HepG2 (cell line): Measurements from ENCODE around the gene LDLRAD4. TPM values are rescaled to one million over a fixed set of nuclear protein-coding genes. Genes with fewer than 3 reads are reported as not detected.
A peak's percentile ranks its signal among the peaks of the same experiment; 100 is the strongest.

Experiments used
- AGO1 ChIP-seq: fragments of 200-400 bp; formaldehyde crosslinking; IDR thresholded peaks from 2 replicates; pipeline ENCODE4 v1.6.1; 2017; ENCODE audit warnings: mild to moderate bottlenecking, low read depth, low read length, moderate library complexity; ENCODE audit not compliant: poor library complexity, severe bottlenecking
- BCL6 ChIP-seq: IDR thresholded peaks from 2 replicates; pipeline ENCODE4 v1.6.1; 2016; ENCODE audit warnings: missing genetic modification reagents, missing compliant biosample characterization
- EP300 ChIP-seq, 3 experiments: sonication (generic) in 1 of 3; formaldehyde crosslinking in 1 of 3; IDR thresholded peaks; 2 replicates each; pipeline versions ENCODE4 v1.5.1 to v1.6.1; 2011 to 2020; ENCODE audit warnings: low read depth in 2 of 3, low read length in 2 of 3, borderline replicate concordance in 1 of 3, improper control_type of control experiment in 1 of 3, mild to moderate bottlenecking in 1 of 3, missing genetic modification reagents in 1 of 3, moderate library complexity in 1 of 3
- FOXA1 ChIP-seq, 2 experiments: fragments of 450-650 bp in 1 of 2; sonication (generic) in 1 of 2; formaldehyde crosslinking in 1 of 2; IDR thresholded peaks; 2 replicates each; pipeline versions ENCODE4 v1.4.0 to v1.6.1; 2016 to 2020; ENCODE audit warnings: missing genetic modification reagents in 1 of 2
- GATAD2A ChIP-seq: IDR thresholded peaks from 2 replicates; pipeline ENCODE4 v1.6.1; 2016
- HOXA3 ChIP-seq: sonication (generic); formaldehyde crosslinking; IDR thresholded peaks from 2 replicates; pipeline ENCODE4 v1.5.0; 2020; ENCODE audit warnings: missing genetic modification reagents
- KDM6A ChIP-seq: IDR thresholded peaks from 2 replicates; pipeline ENCODE4 v1.6.1; 2016; ENCODE audit warnings: low read depth
- MZF1 ChIP-seq: sonication (generic); formaldehyde crosslinking; IDR thresholded peaks from 2 replicates; pipeline ENCODE4 v1.8.1; 2023; ENCODE audit warnings: mild to moderate bottlenecking, missing genetic modification reagents, borderline replicate concordance
- NCOA2 ChIP-seq: sonication (generic); formaldehyde crosslinking; IDR thresholded peaks from 2 replicates; pipeline ENCODE4 v1.8.0; 2022; ENCODE audit warnings: inconsistent platforms
- NFKBIZ ChIP-seq: IDR thresholded peaks from 2 replicates; pipeline ENCODE4 v1.6.1; 2018; ENCODE audit warnings: missing genetic modification reagents, missing compliant biosample characterization
- PRPF4 ChIP-seq: fragments of 200-400 bp; formaldehyde crosslinking; IDR thresholded peaks from 2 replicates; pipeline ENCODE4 v1.6.1; 2016; ENCODE audit warnings: low read length, low read depth; ENCODE audit not compliant: poor library complexity, severe bottlenecking
- TRAFD1 ChIP-seq: sonication (generic); formaldehyde crosslinking; IDR thresholded peaks from 2 replicates; pipeline ENCODE4 v1.5.1; 2020; ENCODE audit warnings: missing genetic modification reagents, mild to moderate bottlenecking, borderline replicate concordance
- ZBTB39 ChIP-seq: sonication (generic); formaldehyde crosslinking; IDR thresholded peaks from 2 replicates; pipeline ENCODE4 v1.5.0; 2020; ENCODE audit warnings: missing genetic modification reagents
- ZNF224 ChIP-seq: sonication (generic); formaldehyde crosslinking; IDR thresholded peaks from 2 replicates; pipeline ENCODE4 v1.5.0; 2020; ENCODE audit warnings: mild to moderate bottlenecking, missing genetic modification reagents
- ZNF331 ChIP-seq: sonication (generic); formaldehyde crosslinking; IDR thresholded peaks from 2 replicates; pipeline ENCODE4 v1.4.0; 2020; ENCODE audit warnings: missing genetic modification reagents
- ZNF558 ChIP-seq: sonication (generic); formaldehyde crosslinking; IDR thresholded peaks from 2 replicates; pipeline ENCODE4 v1.9.0; 2022; ENCODE audit warnings: mild to moderate bottlenecking, missing genetic modification reagents, borderline replicate concordance
- ZNF639 ChIP-seq: conservative IDR thresholded peaks from 2 replicates; pipeline ENCODE4 v1.6.1; 2018; ENCODE audit warnings: missing genetic modification reagents
- ZNF788 ChIP-seq: sonication (generic); formaldehyde crosslinking; IDR thresholded peaks from 2 replicates; pipeline ENCODE4 v1.5.0; 2020; ENCODE audit warnings: mild to moderate bottlenecking, missing genetic modification reagents, borderline replicate concordance
- polyA plus RNA-seq, 8 experiments: library from polyadenylated mRNA; depleted of rRNA in 3 of 8; stranded (reverse) in 7 of 8; unstranded in 1 of 8; fragments of >200 nt; fragmentation: Illumina TruSeq in 4 of 8; extraction: Trizol in 4 of 8; gene quantifications; 2 replicates each; pipeline versions ENCODE4 v1.2.1 to v1.2.3, GENCODE V29; 2011 to 2016; ENCODE audit warnings: low read depth in 4 of 8, missing spikeins in 1 of 8, mixed read lengths in 1 of 8; ENCODE audit not compliant: insufficient read depth in 1 of 8
- total RNA-seq, 5 experiments: library from RNA; depleted of rRNA; stranded (reverse); fragments of >200 nt; fragmentation: Illumina TruSeq; extraction: Trizol; gene quantifications; 2 replicates each; pipeline ENCODE4 v1.2.3, GENCODE V29; 2016; ENCODE audit warnings: low read depth in 1 of 5
- TF ChIP-seq, protein P1 (sequence below): sonication (generic); formaldehyde crosslinking; IDR thresholded peaks from 2 replicates; pipeline ENCODE4 v1.4.0; 2020; ENCODE audit warnings: missing genetic modification reagents
- TF ChIP-seq, protein P2 (sequence below): sonication (generic); formaldehyde crosslinking; IDR thresholded peaks from 2 replicates; pipeline ENCODE4 v1.4.0; 2020; ENCODE audit warnings: missing genetic modification reagents

The LDLRAD4 gene
- total and polyA plus RNA-seq, 2 of the 13 experiments (the other 11 are each of a cell fraction or from before 2014, with no cell fraction given), result 13.6 to 20.9 TPM

DNA sequence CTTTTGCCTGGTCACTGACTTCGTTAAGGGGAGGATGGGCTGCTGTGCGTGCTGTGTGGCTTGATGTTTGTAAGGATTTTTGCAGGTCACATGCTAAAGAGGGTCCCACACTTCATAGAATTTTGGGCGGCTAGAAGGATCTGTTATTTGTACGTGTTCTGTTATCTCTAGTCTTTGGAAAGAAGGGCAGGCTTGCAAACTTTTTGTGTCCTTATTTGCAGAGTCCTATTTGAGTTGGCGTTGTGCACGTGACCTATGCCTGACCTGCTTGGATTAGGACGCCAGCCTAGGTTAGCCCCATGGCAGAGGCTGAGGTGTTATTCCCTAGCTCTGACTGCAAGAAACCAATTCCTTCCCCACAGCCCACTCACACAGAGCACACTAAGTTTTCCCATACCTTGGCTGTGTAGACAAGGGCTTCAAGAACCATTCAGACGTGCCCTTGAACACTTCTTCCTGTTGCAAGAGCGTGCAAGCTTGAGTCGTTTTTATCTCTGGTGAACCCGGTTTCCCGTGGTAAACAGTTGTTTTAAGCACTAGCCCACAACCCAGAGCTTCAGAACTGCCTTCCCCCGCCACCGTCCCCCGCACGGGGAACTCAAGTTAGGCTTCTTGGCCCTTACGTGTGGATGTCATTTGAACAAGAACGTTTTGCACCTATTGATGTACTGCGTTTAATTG lies 94.6 kb downstream of the LDLRAD4 start (continued):
- TF ChIP-seq, protein P1, sequence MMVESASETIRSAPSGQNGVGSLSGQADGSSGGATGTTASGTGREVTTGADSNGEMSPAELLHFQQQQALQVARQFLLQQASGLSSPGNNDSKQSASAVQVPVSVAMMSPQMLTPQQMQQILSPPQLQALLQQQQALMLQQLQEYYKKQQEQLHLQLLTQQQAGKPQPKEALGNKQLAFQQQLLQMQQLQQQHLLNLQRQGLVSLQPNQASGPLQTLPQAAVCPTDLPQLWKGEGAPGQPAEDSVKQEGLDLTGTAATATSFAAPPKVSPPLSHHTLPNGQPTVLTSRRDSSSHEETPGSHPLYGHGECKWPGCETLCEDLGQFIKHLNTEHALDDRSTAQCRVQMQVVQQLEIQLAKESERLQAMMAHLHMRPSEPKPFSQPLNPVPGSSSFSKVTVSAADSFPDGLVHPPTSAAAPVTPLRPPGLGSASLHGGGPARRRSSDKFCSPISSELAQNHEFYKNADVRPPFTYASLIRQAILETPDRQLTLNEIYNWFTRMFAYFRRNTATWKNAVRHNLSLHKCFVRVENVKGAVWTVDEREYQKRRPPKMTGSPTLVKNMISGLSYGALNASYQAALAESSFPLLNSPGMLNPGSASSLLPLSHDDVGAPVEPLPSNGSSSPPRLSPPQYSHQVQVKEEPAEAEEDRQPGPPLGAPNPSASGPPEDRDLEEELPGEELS (CRISPR knock-in tag), result peak; percentile 42; the same call in 1 of the 2 replicates
- TF ChIP-seq NCOA2 (CRISPR knock-in tag), result 0 out of 2 replicates have a peak, but pooled peaks have one; percentile 16
- TF ChIP-seq, protein P2, sequence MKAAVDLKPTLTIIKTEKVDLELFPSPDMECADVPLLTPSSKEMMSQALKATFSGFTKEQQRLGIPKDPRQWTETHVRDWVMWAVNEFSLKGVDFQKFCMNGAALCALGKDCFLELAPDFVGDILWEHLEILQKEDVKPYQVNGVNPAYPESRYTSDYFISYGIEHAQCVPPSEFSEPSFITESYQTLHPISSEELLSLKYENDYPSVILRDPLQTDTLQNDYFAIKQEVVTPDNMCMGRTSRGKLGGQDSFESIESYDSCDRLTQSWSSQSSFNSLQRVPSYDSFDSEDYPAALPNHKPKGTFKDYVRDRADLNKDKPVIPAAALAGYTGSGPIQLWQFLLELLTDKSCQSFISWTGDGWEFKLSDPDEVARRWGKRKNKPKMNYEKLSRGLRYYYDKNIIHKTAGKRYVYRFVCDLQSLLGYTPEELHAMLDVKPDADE, result no peak
- peak in 1 of 2 experiments; percentile 52; a peak in 1 of 4 replicates for TF ChIP-seq EP300 (IDR thresholded peaks at IDR 0.05; ENCODE audit: low read depth in 2 of 2, low read length in 2 of 2)
- no peak for TF ChIP-seq EP300 (CRISPR knock-in tag; IDR thresholded peaks at IDR 0.05; ENCODE audit: borderline replicate concordance)
- TF ChIP-seq TRAFD1 (CRISPR knock-in tag), result no peak
- no peak for TF ChIP-seq ZNF639 (CRISPR knock-in tag)
- peak; percentile 27; the same call in 1 of the 2 replicates for TF ChIP-seq BCL6 (CRISPR knock-in tag)
- no peak for TF ChIP-seq NFKBIZ (CRISPR knock-in tag)
- no peak for TF ChIP-seq HOXA3 (CRISPR knock-in tag)
- TF ChIP-seq KDM6A (CRISPR knock-in tag), result no peak
- no peak for TF ChIP-seq FOXA1 (IDR thresholded peaks at IDR 0.05)
- TF ChIP-seq FOXA1 (CRISPR knock-in tag; IDR thresholded peaks at IDR 0.05), result 0 out of 2 replicates have a peak, but pooled peaks have one; percentile 20
- TF ChIP-seq PRPF4, result no peak
- peak; percentile 47; the same call in 1 of the 2 replicates for TF ChIP-seq GATAD2A (CRISPR knock-in tag)
- no peak for TF ChIP-seq ZNF558 (CRISPR knock-in tag)
- no peak for TF ChIP-seq AGO1
- no peak for TF ChIP-seq ZBTB39 (CRISPR knock-in tag)
- TF ChIP-seq ZNF331 (CRISPR knock-in tag), result peak; percentile 27; the same call in 1 of the 2 replicates
- TF ChIP-seq ZNF224, result 0 out of 2 replicates have a peak, but pooled peaks have one; percentile 28
- no peak for TF ChIP-seq ZNF788 (CRISPR knock-in tag)
- no peak for TF ChIP-seq MZF1 (CRISPR knock-in tag)
